HG03135 (cell line): Measurements from ENCODE around the gene LYRM4.
"Not testable (repeated sequence)": the region's sequence is repeated elsewhere in the genome, so short reads cannot be mapped to it uniquely, and the experiment has no call there.

Source experiments
- ATAC-seq: cut with Tn5 transposase; IDR thresholded peaks from one replicate; pipeline ENCODE4 v1.9.1; 2021; ENCODE audit warnings: mild to moderate bottlenecking, moderate library complexity; ENCODE audit not compliant: unreplicated experiment

LYRM4 gene

DNA sequence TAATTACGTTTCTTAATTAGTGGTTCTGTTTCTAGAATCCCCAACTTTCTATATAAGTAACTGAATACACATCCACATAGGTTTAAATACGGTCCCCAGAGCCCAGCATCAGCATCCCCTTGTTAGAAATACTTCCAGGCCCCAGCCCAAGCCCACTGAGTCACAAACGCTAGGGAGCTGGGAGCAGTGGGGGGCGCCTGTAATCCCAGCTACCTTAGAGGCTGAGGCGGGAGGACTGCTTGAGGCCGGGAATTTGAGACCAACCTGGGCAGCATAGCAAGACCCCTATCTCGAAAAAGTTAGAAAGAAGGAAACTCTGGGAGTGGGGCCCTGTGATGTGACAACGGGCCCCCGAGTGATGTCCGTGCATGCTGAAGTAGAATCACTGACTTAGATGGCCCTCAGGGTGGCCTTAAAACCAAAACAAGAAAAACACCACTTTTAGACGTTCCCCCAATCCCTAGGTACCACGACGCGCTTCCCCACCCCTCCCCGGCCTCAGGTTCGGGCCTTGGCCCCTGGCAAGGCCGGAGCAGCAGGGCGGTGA is 176.9 kb downstream of the LYRM4 start:
- no peak for ATAC-seq

DNA sequence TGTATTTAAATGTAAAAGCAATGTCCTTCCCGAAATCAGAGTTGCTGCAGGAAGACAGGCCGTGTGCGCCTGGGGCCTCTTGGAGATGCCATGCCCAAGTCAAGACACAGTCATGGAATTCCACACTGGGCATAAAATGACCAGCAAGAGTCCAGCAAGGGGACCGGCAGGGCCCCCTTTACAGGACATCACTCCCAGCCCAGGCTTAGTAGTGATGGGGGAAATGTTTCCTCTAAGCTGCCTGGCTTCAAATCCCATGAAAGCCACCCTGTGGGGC is 177.5 kb downstream of the LYRM4 start:
- ATAC-seq = no peak

DNA sequence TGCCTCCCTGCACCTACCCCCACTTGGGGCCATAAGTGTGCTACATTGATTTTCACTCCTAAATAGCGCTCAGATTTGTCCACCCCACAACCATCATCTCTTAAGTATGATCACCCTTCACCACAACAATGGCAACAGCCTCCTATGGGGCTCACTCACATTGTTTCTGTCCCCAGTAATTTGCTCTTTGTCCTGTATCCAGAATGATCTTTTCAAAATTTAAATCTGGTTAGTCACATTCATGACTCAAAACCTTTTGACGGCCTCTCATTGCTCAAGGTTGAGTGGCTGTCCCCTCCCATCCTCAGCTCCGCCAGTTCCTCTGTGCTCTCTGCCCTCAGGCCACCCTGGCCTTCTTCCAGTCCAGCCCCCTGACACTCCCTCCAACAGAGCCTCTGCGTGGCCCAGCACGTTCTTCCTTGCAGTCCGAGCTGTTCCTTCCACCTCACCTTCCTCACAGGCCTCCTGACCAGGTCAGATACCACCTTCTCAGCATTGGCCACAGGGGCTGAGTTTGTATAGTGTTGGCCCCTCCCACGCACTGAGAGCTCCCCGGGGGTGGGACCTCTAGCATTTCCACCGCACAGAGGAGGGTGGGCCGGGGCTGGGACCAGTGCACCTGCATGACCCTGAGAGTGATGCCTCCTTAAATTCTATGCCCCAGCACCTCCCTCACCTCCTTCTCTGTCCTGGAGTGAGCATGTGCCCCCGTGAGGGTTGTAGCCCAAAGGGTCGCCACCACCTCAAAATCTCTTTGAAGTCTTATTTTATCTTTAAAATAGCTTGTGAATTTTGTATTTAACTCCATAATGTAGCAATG is 178.1 kb downstream of the LYRM4 start:
- no peak for ATAC-seq

DNA sequence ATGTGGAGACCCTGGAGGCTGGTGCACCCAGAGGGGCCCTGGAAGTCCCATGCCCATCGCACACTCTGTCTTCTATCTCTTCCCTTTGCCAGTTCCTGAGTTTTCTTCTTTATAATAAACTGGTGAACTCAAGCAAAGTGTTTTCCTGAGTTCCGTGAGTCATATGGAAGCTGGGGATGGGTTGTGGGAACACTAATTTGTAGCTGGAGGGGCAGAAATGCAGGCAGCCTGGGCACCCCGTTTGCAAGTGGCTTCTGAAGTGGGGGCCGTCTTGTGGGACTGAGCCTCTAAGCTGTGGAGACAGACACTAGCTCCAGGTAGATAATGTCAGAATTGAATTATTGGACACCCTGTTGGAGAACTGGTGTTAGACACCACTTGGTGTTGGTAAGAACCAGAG is 178.8 kb downstream of the LYRM4 start:
- no peak for ATAC-seq

DNA sequence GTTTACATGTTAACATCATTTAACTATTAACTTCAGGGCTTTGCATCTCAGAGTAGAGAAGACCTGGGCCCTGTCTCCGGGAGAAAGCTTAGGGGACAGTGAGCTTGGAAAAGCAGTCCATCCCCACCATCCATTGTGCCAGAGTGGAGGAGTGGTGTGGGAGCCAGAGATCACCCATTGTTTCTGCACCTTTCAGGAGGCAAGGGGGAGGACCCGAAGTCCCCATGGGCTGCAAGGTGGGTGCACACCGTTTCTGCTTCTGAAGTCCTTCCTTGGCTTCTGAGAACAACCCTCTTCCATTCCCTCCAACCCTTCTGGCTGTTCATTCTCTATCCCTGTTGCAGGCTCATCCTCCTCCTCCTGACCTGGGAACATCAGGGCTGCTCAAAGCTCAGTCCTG is 179.6 kb downstream of the LYRM4 start:
- no peak for ATAC-seq

DNA sequence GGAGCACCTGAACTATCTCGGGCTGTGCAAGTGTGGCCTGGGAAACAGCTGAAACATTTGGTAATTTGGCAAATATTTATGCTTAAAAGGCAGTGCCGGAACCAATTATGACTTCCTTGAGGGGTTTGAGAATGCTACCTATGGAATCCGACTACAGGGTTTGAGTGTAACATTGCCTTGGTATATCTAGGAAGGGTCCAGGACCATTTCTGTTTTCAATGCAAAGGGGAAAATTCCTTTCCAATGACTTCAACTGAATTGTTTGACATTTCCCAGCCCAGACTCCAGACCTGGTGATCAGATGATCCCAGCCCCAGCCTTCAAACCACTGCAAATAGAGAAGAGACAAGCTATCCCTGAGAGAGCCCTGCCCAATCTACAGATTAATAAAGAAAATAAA is 180.2 kb downstream of the LYRM4 start:
- ATAC-seq = no peak

DNA sequence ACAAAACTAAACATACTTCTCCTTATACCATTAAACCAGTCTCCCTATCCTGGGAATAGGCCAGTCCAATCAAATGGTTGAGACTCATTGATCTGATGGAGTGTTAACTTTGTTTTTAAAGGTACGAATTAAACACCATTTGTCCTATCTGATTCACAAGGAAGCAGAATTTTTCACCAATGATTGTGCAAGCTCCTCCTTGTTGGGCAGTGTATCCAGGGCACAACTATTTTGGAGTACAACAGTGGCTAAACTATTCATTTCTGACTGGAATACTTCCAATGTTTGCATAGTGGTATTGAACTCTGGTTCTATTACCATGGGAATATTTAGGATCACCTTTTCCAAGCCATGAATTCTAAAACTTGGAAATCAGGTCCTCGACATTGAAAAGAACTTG is 181.1 kb downstream of the LYRM4 start:
- ATAC-seq = no peak

DNA sequence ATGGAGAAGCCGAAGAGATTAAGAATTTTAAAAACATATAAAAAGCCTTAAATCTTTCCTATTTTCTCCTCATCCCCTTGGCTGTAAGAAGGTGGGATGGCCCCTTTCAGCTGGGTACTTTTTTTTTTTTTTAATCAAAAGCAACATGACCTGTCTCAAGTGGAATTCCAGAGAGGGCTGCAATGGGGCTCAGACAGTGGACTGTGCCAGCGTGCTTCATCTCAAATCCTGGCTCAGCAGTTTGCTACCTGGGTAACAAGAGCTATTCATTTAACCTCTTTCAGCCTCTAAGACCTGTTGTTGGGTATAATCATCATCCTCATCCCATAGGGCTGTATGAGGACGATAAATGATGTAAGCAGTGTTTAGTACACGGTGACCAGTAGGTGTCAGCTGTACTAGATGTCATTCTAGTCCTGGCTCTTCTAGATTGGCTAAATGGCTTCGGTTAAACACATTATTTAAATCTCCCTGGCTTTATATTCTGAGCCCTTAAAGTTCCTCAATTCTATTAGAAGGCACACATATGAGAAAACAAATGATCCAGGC is 182.6 kb downstream of the LYRM4 start:
- no peak for ATAC-seq

DNA sequence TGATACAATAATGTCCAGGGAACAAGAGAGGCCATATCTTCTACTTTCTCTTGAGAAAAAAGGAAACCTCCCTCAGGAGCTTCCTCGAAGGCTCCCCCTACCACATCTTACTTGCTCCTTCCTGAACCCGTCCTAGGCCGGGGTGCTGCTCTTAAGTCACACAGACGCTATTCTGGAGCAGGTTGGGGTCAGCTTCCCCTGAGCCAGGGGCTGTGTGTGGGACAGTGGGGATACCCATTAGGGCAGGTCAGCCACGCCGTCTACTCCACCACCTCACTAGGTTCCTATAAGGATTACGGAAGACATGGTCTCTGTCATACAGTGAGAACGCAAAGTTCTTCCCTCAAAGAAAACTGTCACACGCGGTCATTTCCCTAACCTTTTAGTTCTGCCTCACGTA is 183.8 kb downstream of the LYRM4 start:
- ATAC-seq = no peak

DNA sequence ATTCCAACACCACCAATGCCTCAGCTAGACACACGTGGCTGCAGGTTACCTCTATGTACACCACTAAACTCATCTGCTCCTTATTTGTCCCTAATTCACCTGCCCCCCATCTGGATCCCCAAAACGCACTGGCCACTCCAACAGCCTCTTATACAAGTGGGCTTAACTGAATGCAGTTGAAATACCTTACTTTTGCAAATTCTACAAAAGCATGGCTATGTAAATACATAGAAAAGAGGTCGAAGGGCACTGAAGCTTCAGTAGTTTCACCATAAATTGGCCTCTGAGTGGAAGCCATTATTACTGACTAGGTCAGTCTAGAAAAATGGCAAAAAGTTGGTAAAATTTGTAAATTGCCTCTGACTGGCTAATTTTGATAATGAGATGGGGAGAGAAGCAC is 186.8 kb downstream of the LYRM4 start:
- ATAC-seq = no peak

DNA sequence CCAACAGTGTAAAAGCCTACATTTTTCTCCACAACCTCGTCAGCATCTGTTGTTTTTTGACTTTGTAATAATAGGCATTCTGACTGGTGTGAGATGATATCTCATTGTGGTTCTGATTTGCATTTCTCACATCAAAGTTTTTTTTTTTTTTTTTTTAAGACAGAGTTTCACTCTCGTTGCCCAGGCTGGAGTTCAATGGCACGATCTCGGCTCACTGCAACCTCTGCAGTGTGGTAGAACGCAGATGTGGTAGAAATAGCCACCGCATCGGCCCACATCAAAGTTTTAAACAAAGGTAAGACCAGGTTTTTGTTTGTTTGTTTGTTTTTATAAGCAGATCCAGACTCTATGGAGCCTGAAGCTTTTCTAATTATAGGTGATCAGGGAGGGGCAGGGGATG is 188.3 kb downstream of the LYRM4 start:
- no peak for ATAC-seq

DNA sequence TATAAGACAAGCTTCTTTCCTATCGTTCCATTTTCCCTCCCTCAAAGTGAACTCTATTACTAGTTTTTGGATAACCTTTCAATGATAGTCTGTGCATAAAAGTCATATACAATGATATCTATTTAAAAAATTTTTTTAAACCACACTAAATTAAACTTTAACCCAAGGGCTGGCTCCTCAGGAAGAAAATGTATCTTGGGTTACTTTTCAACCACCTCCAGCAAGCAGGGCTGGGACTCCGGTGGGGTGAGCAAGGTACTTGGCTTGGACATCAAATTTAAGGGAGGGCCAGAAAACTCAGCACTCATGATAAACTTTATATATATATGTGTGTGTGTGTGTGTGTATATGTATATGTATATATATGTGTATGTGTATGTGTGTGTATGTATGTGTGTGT is 189.5 kb downstream of the LYRM4 start:
- ATAC-seq = no peak

DNA sequence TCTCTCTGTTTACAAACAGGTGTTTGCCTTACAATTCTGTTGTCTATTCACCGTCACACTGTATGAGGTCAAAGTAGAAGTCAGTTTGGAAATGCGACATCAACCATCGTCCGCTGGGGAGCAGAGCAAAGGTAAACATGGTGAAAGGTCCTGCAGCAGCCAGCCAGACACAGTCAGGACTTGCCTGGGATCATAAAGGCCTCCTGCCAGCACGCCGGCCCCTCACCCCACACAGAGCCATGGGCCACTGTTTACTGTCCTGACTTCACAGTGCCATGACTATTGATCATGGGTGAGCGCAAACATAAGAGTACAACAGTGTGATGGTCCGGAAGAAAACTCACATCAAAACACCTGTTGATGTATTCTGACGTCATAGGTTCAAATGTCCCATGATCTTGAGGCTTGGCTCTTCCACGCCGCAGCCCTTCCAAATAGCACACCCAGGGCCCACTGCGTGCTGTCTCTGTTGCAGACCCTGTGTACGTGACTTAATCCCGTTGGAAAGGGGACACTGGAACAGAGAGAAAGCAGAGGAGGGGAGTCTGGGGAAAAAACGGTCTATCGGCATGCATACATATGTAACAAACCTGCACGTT is 192.5 kb downstream of the LYRM4 start:
- ATAC-seq = no peak

DNA sequence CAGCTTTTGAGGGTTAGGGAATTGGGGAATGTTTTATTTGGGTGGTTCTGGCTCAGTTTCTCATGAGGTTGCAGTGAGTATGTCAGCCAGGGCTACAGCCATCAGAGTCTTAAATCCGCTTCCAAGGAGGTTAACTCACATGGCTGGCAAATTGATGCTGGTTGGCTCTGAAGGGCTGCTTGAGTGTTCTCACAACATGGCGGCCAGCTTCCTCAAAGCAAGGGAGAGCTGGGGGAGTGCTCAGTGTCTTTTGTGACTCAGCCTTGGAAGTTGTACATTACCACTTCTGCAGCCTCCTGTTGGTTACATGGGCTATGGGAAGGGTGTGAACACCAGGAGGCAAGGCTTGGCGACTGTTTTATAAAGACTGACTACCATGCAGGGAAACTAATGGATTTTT is 193.4 kb downstream of the LYRM4 start:
- no peak for ATAC-seq

DNA sequence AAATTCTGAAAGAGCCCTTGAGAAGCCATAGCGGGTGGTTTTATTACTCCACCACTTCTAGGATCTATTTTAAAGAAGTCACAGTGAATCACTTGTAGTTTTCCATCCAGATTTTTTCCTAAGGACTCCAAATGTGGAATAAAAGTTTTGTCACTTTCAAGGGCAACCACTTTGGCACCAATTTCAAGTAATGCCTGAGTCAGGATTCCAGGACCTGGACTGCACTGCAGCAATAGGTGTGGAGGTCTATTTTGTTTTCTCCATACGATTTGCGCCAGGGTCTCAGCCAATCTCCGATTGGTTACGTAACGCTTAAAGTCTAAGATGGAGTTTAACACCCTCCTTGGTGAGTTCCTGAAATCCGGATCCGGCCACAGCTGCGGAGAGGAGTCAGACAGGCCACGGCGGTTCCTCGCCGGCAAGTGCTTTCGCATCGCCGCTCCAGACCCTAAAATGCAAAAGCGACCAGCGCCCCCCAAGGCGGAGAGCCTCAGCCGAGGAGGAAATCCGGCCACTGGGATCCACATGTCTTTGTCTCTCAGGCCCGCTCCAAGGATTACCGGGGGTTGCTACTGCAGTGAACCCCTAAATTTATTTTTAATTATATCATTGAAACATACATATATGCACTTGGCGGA is 194.2 kb downstream of the LYRM4 start:
- no peak for ATAC-seq

DNA sequence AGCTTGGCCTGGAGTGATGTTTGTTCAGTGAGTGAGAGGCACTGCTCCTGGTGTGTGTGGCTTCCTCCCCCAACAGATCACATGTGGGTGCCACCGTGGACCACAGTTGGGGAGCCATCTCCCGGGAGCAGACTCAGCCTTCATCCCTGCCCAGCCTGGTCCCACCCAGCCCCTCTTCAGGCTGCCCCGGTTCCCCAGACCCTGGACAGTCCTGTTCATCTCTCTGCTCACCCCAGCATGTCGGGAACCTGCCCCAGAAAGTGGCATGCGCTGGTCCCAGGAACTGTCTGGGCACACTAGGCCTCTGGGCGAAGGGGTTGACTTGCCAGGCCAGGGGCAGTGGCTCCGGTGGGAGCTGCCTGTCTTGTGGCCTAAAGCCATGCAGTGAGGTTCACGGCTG is 197.1 kb downstream of the LYRM4 start:
- no peak for ATAC-seq

DNA sequence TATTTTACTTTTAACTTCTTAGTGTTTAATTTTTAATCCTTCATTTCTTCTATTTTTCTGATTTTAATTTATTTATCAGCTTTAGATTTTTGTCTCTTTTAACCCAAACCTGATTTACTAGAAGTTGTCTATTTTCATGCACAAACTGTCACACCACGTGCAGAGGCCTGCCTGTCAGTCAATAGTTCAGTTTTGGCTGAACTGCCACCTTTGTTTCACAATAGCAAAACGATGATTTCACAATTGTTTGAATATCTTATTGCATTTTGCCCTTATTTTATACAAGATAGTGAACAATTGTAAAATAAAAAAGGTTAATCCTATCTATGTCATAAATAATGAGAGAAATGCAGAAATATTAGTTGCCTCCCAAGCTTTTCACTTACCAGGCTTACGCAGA is 199.6 kb downstream of the LYRM4 start:
- no peak for ATAC-seq

DNA sequence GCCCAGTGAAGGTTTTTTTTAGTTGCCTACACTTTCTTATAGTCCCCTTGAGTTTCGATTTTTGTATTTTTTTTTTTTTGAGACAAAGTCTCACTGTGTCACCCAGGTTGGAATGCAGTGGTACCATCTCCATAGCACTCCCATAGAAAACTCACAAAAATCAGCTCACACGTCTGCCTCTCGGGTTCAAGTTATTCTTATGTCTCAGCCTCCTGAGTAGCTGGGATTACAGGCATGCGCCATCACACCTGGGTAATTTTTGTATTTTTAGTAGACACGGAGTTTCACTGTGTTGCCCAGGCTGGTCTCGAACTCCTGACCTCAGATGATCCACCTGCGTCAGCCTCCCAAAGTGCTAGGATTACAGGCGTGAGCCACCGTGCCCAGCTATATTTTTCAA is 200.3 kb downstream of the LYRM4 start:
- ATAC-seq = not testable (repeated sequence)

DNA sequence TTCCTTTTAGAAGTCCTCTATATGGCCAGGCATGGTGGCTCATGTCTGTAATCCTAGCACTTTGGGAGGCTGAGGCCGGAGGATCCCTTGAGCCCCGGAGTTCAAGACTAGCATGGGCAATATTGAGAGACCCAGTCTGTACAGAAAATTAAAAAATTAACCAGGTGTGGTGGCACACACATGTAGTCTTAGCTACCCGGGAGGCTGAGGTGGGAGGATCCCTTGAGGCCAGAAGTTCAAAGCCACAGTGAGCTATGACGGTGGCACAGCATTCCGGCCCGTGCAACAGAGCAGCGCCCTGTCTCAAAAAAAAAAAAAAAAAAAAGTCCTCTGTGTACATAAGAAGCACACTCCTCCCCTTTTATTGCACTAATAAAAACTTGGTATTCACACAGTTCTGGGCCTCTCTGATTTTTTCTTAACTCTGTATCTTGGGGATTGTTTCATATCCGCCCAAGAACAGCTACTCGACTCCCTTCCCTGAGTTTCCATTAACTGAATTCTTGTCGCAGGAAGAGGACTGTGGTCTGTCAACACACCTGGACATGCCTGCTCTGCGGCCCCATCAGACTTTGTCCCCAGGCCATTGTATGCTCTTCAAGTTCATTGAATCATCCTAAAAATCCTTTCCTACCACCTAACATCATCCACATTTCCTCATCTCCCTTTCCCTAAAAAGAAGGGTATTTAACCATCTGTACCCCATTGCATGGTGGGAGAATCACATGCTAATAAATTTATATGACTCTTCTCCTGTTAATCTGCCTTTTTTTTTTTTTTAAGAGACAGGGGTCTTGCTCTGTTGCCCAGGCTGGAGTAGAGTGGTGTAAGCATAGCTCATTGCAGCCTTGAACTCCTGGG is 201.5 kb downstream of the LYRM4 start:
- ATAC-seq = no peak
